ENCODE results near the gene API5.

GRCh38 chr11:43393765-43394355 lies 82.1 kb downstream of the API5 start:
- TF ChIP-seq, protein P1, sequence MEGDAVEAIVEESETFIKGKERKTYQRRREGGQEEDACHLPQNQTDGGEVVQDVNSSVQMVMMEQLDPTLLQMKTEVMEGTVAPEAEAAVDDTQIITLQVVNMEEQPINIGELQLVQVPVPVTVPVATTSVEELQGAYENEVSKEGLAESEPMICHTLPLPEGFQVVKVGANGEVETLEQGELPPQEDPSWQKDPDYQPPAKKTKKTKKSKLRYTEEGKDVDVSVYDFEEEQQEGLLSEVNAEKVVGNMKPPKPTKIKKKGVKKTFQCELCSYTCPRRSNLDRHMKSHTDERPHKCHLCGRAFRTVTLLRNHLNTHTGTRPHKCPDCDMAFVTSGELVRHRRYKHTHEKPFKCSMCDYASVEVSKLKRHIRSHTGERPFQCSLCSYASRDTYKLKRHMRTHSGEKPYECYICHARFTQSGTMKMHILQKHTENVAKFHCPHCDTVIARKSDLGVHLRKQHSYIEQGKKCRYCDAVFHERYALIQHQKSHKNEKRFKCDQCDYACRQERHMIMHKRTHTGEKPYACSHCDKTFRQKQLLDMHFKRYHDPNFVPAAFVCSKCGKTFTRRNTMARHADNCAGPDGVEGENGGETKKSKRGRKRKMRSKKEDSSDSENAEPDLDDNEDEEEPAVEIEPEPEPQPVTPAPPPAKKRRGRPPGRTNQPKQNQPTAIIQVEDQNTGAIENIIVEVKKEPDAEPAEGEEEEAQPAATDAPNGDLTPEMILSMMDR (IDR thresholded peaks at IDR 0.05; ENCODE audit: low read length) = no peak
- TF ChIP-seq EZH2 (IDR thresholded peaks at IDR 0.05; ENCODE audit: borderline replicate concordance, low read length) = no peak
